ENCODE results near the gene TOX2. TPM values are rescaled to one million over a fixed set of nuclear protein-coding genes. Genes with fewer than 3 reads are reported as not detected.

The TOX2 gene
- total RNA-seq, 1 donor from 2014 or later: 4.8 TPM

DNA sequence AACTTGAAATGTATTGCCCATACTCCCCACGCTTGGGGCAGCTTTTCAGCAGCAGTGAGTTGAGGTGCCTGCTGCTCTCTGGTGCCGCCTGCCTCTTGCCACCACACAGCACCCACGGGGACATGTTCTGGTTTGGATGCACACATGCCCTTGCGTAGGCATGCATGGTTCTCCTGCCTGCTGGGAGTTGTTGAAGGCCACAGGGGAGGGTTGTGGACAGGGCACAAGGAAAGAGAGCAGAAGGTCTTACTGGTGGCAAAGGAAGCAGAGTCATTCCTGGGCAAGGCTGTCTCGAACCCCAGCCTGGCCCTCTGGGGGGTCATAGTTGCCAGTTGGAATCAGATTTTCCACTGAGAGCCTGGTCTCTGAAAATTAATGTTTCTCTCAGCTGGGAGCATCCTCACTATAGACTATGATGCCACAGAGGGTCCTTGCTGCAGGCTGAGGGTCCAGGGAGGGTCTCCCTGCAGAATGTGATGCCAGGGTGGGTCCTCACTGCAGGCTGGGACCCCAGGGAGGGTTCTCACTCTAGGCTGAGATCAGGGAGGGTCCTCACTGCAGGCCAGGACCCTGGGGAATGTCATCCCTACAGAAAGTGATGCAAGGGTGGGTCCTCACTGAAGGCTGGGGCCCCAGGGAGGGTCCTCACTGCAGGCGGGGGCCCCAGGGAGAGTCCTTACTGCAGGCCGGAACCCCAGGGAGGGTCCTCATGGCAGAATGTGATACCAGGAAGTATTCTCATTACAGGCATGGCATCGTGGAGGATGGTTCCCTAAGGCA lies 59.2 kb downstream of the TOX2 start:
- DNase-seq (no peak), ATAC-seq (ENCODE audit: low read depth) (no peak)
- no peaks in the 10 kb centered on the region for H3K9me3 Mint-ChIP-seq
- no peaks in the 10 kb centered on the region for H3K4me1 Mint-ChIP-seq
- ChIA-PET CTCF (no interaction called here), POLR2A (no interaction called here)
- no peak overlapping the region for H3K27ac Mint-ChIP-seq
- no peak overlapping the region for H3K4me3 Mint-ChIP-seq
- TF ChIP-seq, protein P1, sequence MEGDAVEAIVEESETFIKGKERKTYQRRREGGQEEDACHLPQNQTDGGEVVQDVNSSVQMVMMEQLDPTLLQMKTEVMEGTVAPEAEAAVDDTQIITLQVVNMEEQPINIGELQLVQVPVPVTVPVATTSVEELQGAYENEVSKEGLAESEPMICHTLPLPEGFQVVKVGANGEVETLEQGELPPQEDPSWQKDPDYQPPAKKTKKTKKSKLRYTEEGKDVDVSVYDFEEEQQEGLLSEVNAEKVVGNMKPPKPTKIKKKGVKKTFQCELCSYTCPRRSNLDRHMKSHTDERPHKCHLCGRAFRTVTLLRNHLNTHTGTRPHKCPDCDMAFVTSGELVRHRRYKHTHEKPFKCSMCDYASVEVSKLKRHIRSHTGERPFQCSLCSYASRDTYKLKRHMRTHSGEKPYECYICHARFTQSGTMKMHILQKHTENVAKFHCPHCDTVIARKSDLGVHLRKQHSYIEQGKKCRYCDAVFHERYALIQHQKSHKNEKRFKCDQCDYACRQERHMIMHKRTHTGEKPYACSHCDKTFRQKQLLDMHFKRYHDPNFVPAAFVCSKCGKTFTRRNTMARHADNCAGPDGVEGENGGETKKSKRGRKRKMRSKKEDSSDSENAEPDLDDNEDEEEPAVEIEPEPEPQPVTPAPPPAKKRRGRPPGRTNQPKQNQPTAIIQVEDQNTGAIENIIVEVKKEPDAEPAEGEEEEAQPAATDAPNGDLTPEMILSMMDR (IDR thresholded peaks at IDR 0.05): no peak
- peaks cover 5% of the 10 kb centered on the region for H3K27me3 Mint-ChIP-seq
- H3K36me3 Mint-ChIP-seq (ENCODE audit: low read depth): no peaks in the 10 kb centered on the region
- intact Hi-C loops (cut with micrococcal nuclease): no loop called here

DNA sequence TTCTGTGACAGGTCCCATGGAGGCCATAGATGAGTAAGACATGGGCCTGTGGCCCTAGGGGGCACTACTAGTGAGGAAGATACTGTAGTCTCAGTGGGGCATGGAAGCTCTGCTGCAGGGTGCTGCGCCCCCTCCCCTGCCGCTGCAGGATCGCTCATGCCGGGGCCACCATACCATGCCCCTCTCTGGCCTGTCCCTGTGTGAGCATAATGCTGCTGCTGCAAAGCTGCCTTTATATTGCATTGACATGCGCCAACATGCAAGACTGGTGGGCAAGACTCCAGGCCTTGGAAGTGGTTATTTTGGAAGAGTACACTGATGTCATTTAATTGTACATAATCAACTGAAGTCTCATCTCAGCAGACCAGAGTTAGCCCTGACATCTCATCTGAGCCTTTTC lies 60.0 kb downstream of the TOX2 start:
- H3K36me3 Mint-ChIP-seq (ENCODE audit: low read depth): no peaks in the 10 kb centered on the region
- TF ChIP-seq, protein P1 (IDR thresholded peaks at IDR 0.05): no peak
- H3K27me3 Mint-ChIP-seq: peaks cover 5% of the 10 kb centered on the region
- CTCF ChIA-PET: no interaction called here
- H3K9me3 Mint-ChIP-seq: no peaks in the 10 kb centered on the region
- H3K27ac Mint-ChIP-seq: no peak overlapping the region
- H3K4me1 Mint-ChIP-seq: no peaks in the 10 kb centered on the region
- intact Hi-C loops (cut with micrococcal nuclease): no loop called here
- POLR2A ChIA-PET: no interaction called here
- no peak for ATAC-seq (ENCODE audit: low read depth)
- H3K4me3 Mint-ChIP-seq: no peak overlapping the region
- no peak for DNase-seq

DNA sequence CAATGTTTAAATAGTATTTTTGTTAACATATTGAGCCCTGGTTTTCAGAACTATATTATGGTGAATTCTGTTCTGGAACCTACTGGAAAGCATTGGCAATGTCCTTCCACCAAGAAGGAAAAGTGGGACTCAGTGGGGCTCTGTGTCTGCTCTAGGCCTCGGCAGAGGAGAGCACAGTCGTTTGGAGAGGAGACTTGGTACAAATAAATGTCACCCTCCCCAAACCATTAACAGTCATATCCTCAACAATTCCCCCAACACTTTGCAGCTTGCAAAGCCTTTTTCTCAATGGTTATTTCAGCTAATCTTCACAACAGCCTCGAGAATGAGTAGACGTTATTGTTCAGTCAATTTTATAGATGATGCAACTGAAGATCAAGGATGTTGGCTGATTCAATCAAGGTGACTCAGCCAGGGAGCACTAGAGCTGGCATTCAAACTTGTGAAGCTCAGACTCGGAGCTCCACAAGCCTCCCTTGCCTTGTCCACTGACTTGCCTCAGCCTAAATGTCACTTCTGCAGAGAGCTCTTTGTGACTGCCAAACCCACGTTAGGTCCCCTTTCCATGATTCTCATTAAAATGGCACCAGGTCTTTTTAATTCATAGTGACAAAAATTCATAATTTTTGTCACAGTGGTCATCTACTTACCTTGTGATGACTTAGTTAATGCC lies 60.6 kb downstream of the TOX2 start:
- no peaks in the 10 kb centered on the region for H3K9me3 Mint-ChIP-seq
- TF ChIP-seq, protein P1 (IDR thresholded peaks at IDR 0.05): no peak
- POLR2A ChIA-PET: no interaction called here
- intact Hi-C loops (cut with micrococcal nuclease): no loop called here
- H3K27ac Mint-ChIP-seq: no peak overlapping the region
- CTCF ChIA-PET: no interaction called here
- no peak overlapping the region for H3K4me3 Mint-ChIP-seq
- ATAC-seq (ENCODE audit: low read depth) (no peak), DNase-seq (no peak)
- H3K27me3 Mint-ChIP-seq: peaks cover 5% of the 10 kb centered on the region
- H3K36me3 Mint-ChIP-seq (ENCODE audit: low read depth): no peaks in the 10 kb centered on the region
- no peaks in the 10 kb centered on the region for H3K4me1 Mint-ChIP-seq

DNA sequence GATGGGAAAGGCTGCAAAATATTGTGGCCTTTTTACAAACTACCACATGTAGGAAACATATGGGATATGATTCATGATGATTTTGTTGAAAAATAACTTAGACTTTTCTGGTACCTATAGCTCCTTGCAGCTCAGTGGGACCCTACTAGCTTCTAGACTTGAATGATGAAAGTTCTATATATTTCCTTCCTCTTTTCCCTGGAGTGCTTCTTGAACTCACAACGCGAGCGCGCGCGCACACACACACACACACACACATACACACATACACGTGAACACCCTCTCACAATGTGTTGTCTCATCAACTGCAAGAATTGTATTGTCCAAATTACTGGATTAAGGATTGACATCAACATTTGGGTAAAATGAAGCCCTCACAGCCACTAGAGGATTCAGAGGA lies 61.9 kb downstream of the TOX2 start:
- Mint-ChIP-seq H3K9me3 (no peaks in the 10 kb centered on the region), H3K36me3 (ENCODE audit: low read depth) (no peaks in the 10 kb centered on the region), H3K4me1 (no peaks in the 10 kb centered on the region), H3K27ac (no peak overlapping the region), H3K27me3 (peaks cover 5% of the 10 kb centered on the region), H3K4me3 (no peak overlapping the region)
- CTCF ChIA-PET: no interaction called here
- ATAC-seq (ENCODE audit: low read depth) (no peak), DNase-seq (no peak)
- POLR2A ChIA-PET: no interaction called here
- TF ChIP-seq, protein P1 (IDR thresholded peaks at IDR 0.05): no peak
- intact Hi-C loops (cut with micrococcal nuclease): no loop called here

DNA sequence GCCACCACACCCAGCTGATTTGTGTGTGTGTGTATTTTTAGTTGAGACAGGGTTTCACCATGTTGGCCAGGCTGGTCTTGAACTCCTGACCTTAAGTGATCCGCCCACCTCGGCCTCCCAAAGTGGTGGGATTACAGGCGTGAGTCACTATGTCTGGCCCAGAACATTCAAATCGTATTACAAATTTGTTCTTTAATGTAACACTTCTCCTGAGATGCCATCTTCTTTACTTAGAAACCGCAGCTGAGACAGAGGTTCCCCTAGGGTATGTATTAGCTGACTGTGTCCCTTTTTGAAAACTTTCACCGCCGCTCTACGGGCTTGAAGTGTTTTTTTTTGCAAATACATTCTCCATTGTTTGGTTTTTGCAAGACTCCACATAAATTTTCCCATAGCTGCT lies 62.6 kb downstream of the TOX2 start:
- CTCF ChIA-PET: interaction anchor here (1.4 kb wide), 1 partner anchor 51 kb away, joined by 3 read pairs; no protein-coding TSS in a partner anchor
- TF ChIP-seq, protein P1 (IDR thresholded peaks at IDR 0.05): no peak
- Mint-ChIP-seq H3K4me3 (no peak overlapping the region), H3K4me1 (no peaks in the 10 kb centered on the region), H3K27me3 (peaks cover 5% of the 10 kb centered on the region), H3K27ac (no peak overlapping the region), H3K9me3 (no peaks in the 10 kb centered on the region), H3K36me3 (ENCODE audit: low read depth) (no peaks in the 10 kb centered on the region)
- intact Hi-C loops (cut with micrococcal nuclease): no loop called here
- ATAC-seq (ENCODE audit: low read depth) (no peak), DNase-seq (no peak)
- POLR2A ChIA-PET: no interaction called here
